K562 (cell line): Measurements from ENCODE around the gene MAP1LC3B2. TPM values are rescaled to one million over a fixed set of nuclear protein-coding genes. Genes with fewer than 3 reads are reported as not detected.
A peak's percentile ranks its signal among the peaks of the same experiment; 100 is the strongest.

Experiments used
- COPS2 ChIP-seq: fragments of 450-650 bp; conservative IDR thresholded peaks from 2 replicates; pipeline ENCODE4 v1.6.1; 2016; ENCODE audit warnings: mild to moderate bottlenecking, moderate library complexity
- CTBP1 ChIP-seq: fragments of 450-650 bp; IDR thresholded peaks from 2 replicates; pipeline ENCODE4 v1.6.1; 2016; ENCODE audit warnings: borderline replicate concordance
- DPF2 ChIP-seq: fragments of 450-650 bp; IDR thresholded peaks from 2 replicates; pipeline ENCODE4 v1.6.1; 2016
- HDGF ChIP-seq: fragments of 450-650 bp; IDR thresholded peaks from 2 replicates; pipeline ENCODE4 v1.6.1; 2016
- HINFP ChIP-seq: fragments of 450-650 bp; conservative IDR thresholded peaks from 2 replicates; pipeline ENCODE4 v1.6.1; 2016; ENCODE audit warnings: missing genetic modification characterization, low read depth, mild to moderate bottlenecking, control low read depth, missing compliant biosample characterization
- MAZ ChIP-seq, 2 experiments: fragments of 450-650 bp in 1 of 2; sonication (generic) in 1 of 2; formaldehyde crosslinking; IDR thresholded peaks in 1 of 2; conservative IDR thresholded peaks in 1 of 2; 2 replicates each; pipeline versions ENCODE4 v1.4.0 to v1.5.0; 2020; ENCODE audit warnings: mild to moderate bottlenecking in 1 of 2, missing genetic modification reagents in 1 of 2
- MEIS2 ChIP-seq: fragments of 450-650 bp; IDR thresholded peaks from 2 replicates; pipeline ENCODE4 v1.6.1; 2014; ENCODE audit warnings: mild to moderate bottlenecking; ENCODE audit not compliant: partially characterized antibody
- NCOR1 ChIP-seq: fragments of 450-650 bp; IDR thresholded peaks from 2 replicates; pipeline ENCODE4 v1.6.1; 2016; ENCODE audit warnings: mild to moderate bottlenecking, moderate library complexity
- RUNX1 ChIP-seq: sonication (generic); IDR thresholded peaks from 2 replicates; pipeline ENCODE4 v1.6.1; 2016; ENCODE audit warnings: antibody characterized with exemption, low read depth
- SMARCA4 ChIP-seq: fragments of 450-650 bp; IDR thresholded peaks from 2 replicates; pipeline ENCODE4 v1.6.1; 2016
- SRF ChIP-seq, 2 experiments: fragments of 250-450, 450-650 bp in 1 of 2; sonication (Bioruptor Pico) in 1 of 2; sonication (generic) in 1 of 2; formaldehyde crosslinking; IDR thresholded peaks; 2 replicates each; pipeline versions ENCODE4 v1.5.0 to v1.5.1; 2020 to 2022; ENCODE audit warnings: mild to moderate bottlenecking in 1 of 2, missing genetic modification reagents in 1 of 2
- TGIF2 ChIP-seq: sonication (generic); formaldehyde crosslinking; IDR thresholded peaks from 2 replicates; pipeline ENCODE4 v1.8.1; 2022; ENCODE audit warnings: mild to moderate bottlenecking, missing genetic modification reagents, moderate library complexity
- TSHZ1 ChIP-seq: fragments of 250-450 bp; sonication (Bioruptor Pico); IDR thresholded peaks from 2 replicates; pipeline ENCODE4 v1.4.0; 2020; ENCODE audit warnings: mild to moderate bottlenecking, moderate library complexity
- ZBTB11 ChIP-seq, 3 experiments: fragments of 200-800 bp in 1 of 3; fragments of 250-450 bp in 1 of 3; fragments of 450-650 bp in 1 of 3; sonication (Bioruptor Pico) in 1 of 3; sonication (Bioruptor generic) in 1 of 3; formaldehyde crosslinking in 1 of 3; IDR thresholded peaks; 2 replicates each; pipeline versions ENCODE4 v1.6.1 to v1.8.0; 2016 to 2022; ENCODE audit warnings: mild to moderate bottlenecking in 2 of 3, missing genetic modification characterization in 2 of 3, missing compliant biosample characterization in 1 of 3, moderate library complexity in 1 of 3
- ZNF140 ChIP-seq: fragments of 250-450 bp; sonication (Bioruptor Pico); IDR thresholded peaks from 2 replicates; pipeline ENCODE4 v1.8.0; 2021; ENCODE audit warnings: moderate library complexity, mild to moderate bottlenecking, inconsistent platforms
- ZNF316 ChIP-seq: fragments of 450-650 bp; IDR thresholded peaks from 2 replicates; pipeline ENCODE4 v1.6.1; 2016
- ZNF644 ChIP-seq: fragments of 200-800 bp; sonication (Bioruptor generic); IDR thresholded peaks from 2 replicates; pipeline ENCODE4 v1.6.1; 2016; ENCODE audit warnings: low read depth, missing genetic modification characterization, missing compliant biosample characterization
- ZNF76 ChIP-seq: fragments of 250-450 bp; sonication (Bioruptor Pico); IDR thresholded peaks from 2 replicates; pipeline ENCODE4 v1.4.0; 2020; ENCODE audit warnings: mild to moderate bottlenecking, moderate library complexity, borderline replicate concordance
- polyA plus RNA-seq, 8 experiments: library from polyadenylated mRNA; depleted of rRNA in 4 of 8; stranded (reverse) in 5 of 8; unstranded in 3 of 8; fragments of >200 nt; fragmentation: Nextera tagmentation in 2 of 8; fragmentation: Illumina TruSeq in 1 of 8; extraction: Ambion mirVana in 2 of 8; extraction: Trizol in 1 of 8; gene quantifications; 2 replicates each; pipeline versions ENCODE4 v1.2.1 to v1.2.3, GENCODE V29; 2011 to 2014; ENCODE audit warnings: inconsistent platforms in 1 of 8, missing spikeins in 1 of 8
- total RNA-seq, 7 experiments: library from RNA; depleted of rRNA in 6 of 7; stranded (reverse); fragments of >200 nt in 6 of 7; fragmentation: Illumina TruSeq in 2 of 7; extraction: Trizol in 2 of 7; gene quantifications; 2 replicates each; pipeline versions ENCODE4 v1.2.1 to v1.2.3, GENCODE V29; 2011 to 2021; ENCODE audit warnings: low replicate concordance in 1 of 7

Gene MAP1LC3B2
- total and polyA plus RNA-seq, 9 of the 15 experiments (the other 6 are each of a cell fraction or from before 2014, with no cell fraction given): 0.53 to 2.8 (median 0.76) TPM; not detected in 2

- TF ChIP-seq ZNF140 (CRISPR knock-in tag) (no peak), CTBP1 (peak; percentile 91), HINFP (peak; percentile 37; the same call in 1 of the 2 replicates), ZNF644 (tag) (peak; percentile 82; the same call in 1 of the 2 replicates), TGIF2 (CRISPR knock-in tag) (no peak), ZBTB11 (CRISPR knock-in tag; IDR thresholded peaks at IDR 0.05) (peak in 1 of 3 experiments; percentile 15; a peak in 1 of 6 replicates), SMARCA4 (peak; percentile 91), COPS2 (no peak), HDGF (no peak), NCOR1 (peak; percentile 93), SRF (CRISPR knock-in tag; IDR thresholded peaks at IDR 0.05) (peak in 1 of 2 experiments; percentile 42; a peak in 1 of 4 replicates), TSHZ1 (CRISPR knock-in tag) (no peak), ZNF316 (peak; percentile 100), RUNX1 (peak; percentile 96), ZNF76 (CRISPR knock-in tag) (0 out of 2 replicates have a peak, but pooled peaks have one; percentile 55), MEIS2 (peak; percentile 63), DPF2 (peak; percentile 96), MAZ (CRISPR knock-in tag; conservative IDR thresholded peaks at IDR 0.05 in 1 of 2, IDR thresholded peaks at IDR 0.05 in 1 of 2) (peak; percentile 99 to 100)
Measured at GRCh38 chr12:116559162-116559935, at the start of gene MAP1LC3B2 (continued).
